HL-60 (cell line): ENCODE results near the gene FAM83D.

Source experiments
- DNase-seq, 2 experiments: peaks; one replicate each; pipeline ENCODE4 v3.0.0-alpha.2; 2010 to 2020; ENCODE audit warnings: low read depth in 1 of 2, low spot score in 1 of 2
- H3K27ac ChIP-seq: fragments of 250-450 bp; sonication (Bioruptor Pico); replicated peaks from 2 replicates; pipeline ENCODE4 v1.5.1; 2020; ENCODE audit warnings: mild to moderate bottlenecking, moderate library complexity
- H3K27me3 ChIP-seq: fragments of 250-450 bp; sonication (Bioruptor Pico); 2 replicates; pipeline ENCODE4 v1.5.1; 2021; ENCODE audit warnings: mild to moderate bottlenecking, moderate library complexity; ENCODE audit not compliant: insufficient read depth, poor library complexity, severe bottlenecking
- H3K4me3 ChIP-seq: replicated peaks from 2 replicates; pipeline ENCODE4 v1.5.1; 2011; ENCODE audit warnings: mild to moderate bottlenecking, control low read depth, low read length; ENCODE audit not compliant: insufficient read depth
- GABPA ChIP-seq: IDR thresholded peaks from 2 replicates; pipeline ENCODE4 v1.6.1; 2012; ENCODE audit warnings: low read depth
- POLR2AphosphoS5 ChIP-seq: IDR thresholded peaks from 2 replicates; pipeline ENCODE4 v1.6.1; 2012; ENCODE audit warnings: low read depth
- SPI1 ChIP-seq: IDR thresholded peaks from 2 replicates; pipeline ENCODE4 v1.6.1; 2012; ENCODE audit warnings: low read depth, mild to moderate bottlenecking, borderline replicate concordance
- TF ChIP-seq, protein P1 (sequence below): IDR thresholded peaks from 2 replicates; pipeline ENCODE4 v1.6.1; 2012; ENCODE audit warnings: low read depth; ENCODE audit not compliant: insufficient replicate concordance
- TF ChIP-seq, protein P2 (sequence below): IDR thresholded peaks from one replicate; pipeline ENCODE4 v1.5.1; 2011; ENCODE audit warnings: low read length, control low read depth, inconsistent platforms; ENCODE audit not compliant: insufficient read depth

FAM83D gene

DNA sequence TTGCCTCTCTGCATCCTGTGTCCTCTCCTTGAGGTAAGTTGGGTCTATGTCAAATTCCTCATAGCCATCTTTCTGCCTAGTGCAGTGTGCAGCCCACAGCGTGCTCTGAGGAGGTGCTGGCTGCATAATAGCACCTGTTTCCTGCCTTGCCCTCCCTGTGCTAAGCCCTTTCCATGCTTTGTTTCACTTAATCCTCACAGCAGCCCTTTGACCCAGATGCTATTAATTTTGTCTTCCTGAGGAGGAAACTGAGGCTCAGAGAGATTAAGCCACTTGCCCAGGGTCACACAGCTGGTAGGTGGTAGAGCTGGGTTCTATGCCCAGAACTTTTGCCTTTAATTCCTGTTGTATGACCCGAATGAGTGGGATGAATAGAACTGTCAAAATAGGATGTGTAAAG, 13.5 kb downstream of the FAM83D start:
- TF ChIP-seq, protein P1, sequence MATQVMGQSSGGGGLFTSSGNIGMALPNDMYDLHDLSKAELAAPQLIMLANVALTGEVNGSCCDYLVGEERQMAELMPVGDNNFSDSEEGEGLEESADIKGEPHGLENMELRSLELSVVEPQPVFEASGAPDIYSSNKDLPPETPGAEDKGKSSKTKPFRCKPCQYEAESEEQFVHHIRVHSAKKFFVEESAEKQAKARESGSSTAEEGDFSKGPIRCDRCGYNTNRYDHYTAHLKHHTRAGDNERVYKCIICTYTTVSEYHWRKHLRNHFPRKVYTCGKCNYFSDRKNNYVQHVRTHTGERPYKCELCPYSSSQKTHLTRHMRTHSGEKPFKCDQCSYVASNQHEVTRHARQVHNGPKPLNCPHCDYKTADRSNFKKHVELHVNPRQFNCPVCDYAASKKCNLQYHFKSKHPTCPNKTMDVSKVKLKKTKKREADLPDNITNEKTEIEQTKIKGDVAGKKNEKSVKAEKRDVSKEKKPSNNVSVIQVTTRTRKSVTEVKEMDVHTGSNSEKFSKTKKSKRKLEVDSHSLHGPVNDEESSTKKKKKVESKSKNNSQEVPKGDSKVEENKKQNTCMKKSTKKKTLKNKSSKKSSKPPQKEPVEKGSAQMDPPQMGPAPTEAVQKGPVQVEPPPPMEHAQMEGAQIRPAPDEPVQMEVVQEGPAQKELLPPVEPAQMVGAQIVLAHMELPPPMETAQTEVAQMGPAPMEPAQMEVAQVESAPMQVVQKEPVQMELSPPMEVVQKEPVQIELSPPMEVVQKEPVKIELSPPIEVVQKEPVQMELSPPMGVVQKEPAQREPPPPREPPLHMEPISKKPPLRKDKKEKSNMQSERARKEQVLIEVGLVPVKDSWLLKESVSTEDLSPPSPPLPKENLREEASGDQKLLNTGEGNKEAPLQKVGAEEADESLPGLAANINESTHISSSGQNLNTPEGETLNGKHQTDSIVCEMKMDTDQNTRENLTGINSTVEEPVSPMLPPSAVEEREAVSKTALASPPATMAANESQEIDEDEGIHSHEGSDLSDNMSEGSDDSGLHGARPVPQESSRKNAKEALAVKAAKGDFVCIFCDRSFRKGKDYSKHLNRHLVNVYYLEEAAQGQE = no peak
- no peak for DNase-seq
- H3K27ac ChIP-seq = no peak overlapping the region
- H3K4me3 ChIP-seq = no peak overlapping the region
- H3K27me3 ChIP-seq = no peaks in the 10 kb centered on the region

DNA sequence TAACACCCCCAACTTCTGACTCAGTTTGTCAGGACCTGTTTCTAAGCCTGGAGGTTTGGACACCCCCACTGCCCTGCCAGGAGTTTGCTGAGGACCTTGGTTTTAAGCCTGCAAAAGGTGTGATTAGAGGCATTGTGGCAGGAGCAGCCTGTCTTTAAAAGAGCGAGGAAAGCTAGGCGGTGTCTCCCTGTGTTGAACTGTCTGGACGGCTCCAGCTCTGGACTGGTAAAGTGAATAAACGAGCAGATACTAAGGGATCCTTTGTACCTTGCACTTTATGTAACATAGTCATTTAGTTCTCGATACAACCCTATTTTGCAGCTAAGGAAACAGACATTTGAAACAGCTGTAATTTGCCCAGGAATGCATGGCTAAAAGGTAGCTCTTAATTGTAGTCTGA, 14.4 kb downstream of the FAM83D start:
- Histone ChIP-seq H3K27ac (no peak overlapping the region), H3K4me3 (no peak overlapping the region), H3K27me3 (no peaks in the 10 kb centered on the region)
- DNase-seq = no peak
- TF ChIP-seq POLR2AphosphoS5 = no peak

- no peak overlapping the region for H3K27ac ChIP-seq
- H3K27me3 ChIP-seq = no peaks in the 10 kb centered on the region
- TF ChIP-seq SPI1 (no peak), GABPA (no peak)
- TF ChIP-seq, protein P1 = no peak
- TF ChIP-seq, protein P2, sequence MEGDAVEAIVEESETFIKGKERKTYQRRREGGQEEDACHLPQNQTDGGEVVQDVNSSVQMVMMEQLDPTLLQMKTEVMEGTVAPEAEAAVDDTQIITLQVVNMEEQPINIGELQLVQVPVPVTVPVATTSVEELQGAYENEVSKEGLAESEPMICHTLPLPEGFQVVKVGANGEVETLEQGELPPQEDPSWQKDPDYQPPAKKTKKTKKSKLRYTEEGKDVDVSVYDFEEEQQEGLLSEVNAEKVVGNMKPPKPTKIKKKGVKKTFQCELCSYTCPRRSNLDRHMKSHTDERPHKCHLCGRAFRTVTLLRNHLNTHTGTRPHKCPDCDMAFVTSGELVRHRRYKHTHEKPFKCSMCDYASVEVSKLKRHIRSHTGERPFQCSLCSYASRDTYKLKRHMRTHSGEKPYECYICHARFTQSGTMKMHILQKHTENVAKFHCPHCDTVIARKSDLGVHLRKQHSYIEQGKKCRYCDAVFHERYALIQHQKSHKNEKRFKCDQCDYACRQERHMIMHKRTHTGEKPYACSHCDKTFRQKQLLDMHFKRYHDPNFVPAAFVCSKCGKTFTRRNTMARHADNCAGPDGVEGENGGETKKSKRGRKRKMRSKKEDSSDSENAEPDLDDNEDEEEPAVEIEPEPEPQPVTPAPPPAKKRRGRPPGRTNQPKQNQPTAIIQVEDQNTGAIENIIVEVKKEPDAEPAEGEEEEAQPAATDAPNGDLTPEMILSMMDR = no peak
- no peak for DNase-seq
- H3K4me3 ChIP-seq = no peak overlapping the region
These were observed 15.6 kb downstream of the FAM83D start for GRCh38 chr20:38941726-38942389.

- Histone ChIP-seq H3K27me3 (no peaks in the 10 kb centered on the region), H3K4me3 (no peak overlapping the region), H3K27ac (no peak overlapping the region)
- no peak for TF ChIP-seq SPI1
- TF ChIP-seq, protein P1 = no peak
- TF ChIP-seq GABPA = no peak
- TF ChIP-seq, protein P2 = no peak
- TF ChIP-seq POLR2AphosphoS5 = no peak
- DNase-seq = no peak
These were observed 18.8 kb downstream of the FAM83D start for GRCh38 chr20:38945012-38945411.
